ENCODE measurements around the gene RRP36. TPM values are rescaled to one million over a fixed set of nuclear protein-coding genes. Genes with fewer than 3 reads are reported as not detected.

Gene RRP36
- total and polyA plus RNA-seq, 9 of the 15 experiments (the other 6 are each of a cell fraction or from before 2014, with no cell fraction given), result 27.6 to 150 (median 114) TPM

DNA sequence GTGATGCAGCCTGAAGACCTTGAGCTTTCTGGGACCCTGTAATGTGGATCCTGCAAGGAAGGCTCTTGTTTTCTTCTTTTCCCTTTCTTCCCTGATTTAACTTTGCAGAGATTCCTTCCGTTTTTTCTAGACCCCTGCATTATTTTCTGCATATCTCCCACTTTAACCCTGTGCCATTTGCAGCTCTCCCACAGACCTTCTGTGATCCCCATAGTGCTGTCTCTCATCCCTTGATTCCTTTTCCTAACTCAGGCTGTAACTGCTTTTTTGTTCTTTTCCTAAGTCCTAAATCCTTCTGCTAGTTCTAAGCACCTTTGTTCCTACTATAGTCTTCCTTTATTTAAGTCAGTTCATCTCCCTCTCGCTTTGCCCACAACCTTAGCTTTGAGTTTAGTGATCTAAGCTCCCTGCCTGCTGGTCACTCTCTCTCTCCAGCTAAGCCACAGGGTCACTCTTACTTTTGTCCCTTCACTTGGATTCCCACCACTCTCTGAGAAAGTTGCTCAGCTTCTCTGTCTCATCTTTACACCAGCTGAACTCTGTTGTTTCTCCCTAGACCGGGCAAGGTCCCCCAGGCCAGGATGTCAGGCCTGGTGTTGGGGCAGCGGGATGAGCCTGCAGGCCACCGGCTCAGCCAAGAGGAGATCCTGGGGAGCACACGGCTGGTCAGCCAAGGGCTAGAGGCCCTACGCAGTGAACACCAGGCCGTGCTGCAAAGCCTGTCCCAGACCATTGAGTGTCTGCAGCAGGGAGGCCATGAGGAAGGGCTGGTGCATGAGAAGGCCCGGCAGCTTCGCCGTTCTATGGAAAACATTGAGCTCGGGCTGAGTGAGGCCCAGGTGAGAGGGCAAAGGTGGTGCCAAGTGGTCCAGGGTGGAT is 39.6 kb downstream of the RRP36 start:
- peaks cover 21% of the 10 kb centered on the region for H3K79me2 ChIP-seq (ENCODE audit: control insufficient read depth, insufficient read depth, low read length)
- ChIA-PET POLR2A (interaction anchor here (0.6 to 1.0 kb wide), 6 partner anchors 10 to 161 kb away, joined by 3 to 5 read pairs (median 4); partner anchors contain the start of gene PTK7), CTCF (ENCODE audit: low intra/inter-chr PET ratio) (no interaction called here)
- H3K4me2 ChIP-seq (ENCODE audit: insufficient read depth, low read length), result peak overlapping the region; percentile 96
- no peak overlapping the region for H3K4me3 ChIP-seq
- DNase-seq (ENCODE audit: extremely low read depth in 1 of 4, low spot score in 3 of 4) (no peak), ATAC-seq (no peak), FAIRE-seq (no peak)
- 55% methylated on average over 12 of the region's 12 CpGs for WGBS (ENCODE audit: insufficient coverage, low coverage, missing lambda C conversion rate)
- no peaks in the 10 kb centered on the region for H3K27me3 ChIP-seq (ENCODE audit: control insufficient read depth in 2 of 2, insufficient read depth in 2 of 2, low read length in 2 of 2)
- TF ChIP-seq NR4A1 (CRISPR knock-in tag; IDR thresholded peaks at IDR 0.05) (no peak), NR4A1 (tag; IDR thresholded peaks at IDR 0.05) (no peak), MYNN (IDR thresholded peaks at IDR 0.05) (no peak), MYNN (CRISPR knock-in tag; IDR thresholded peaks at IDR 0.05) (0 out of 2 replicates have a peak, but pooled peaks have one; percentile 49)
- H4K20me1 ChIP-seq (replicated peaks; ENCODE audit: control insufficient read depth, insufficient read depth, low read length), result no peaks in the 10 kb centered on the region
- in situ Hi-C loops (cut with MboI) (no loop called here), intact Hi-C loops (cut with micrococcal nuclease) (no loop called here)
- H3K36me3 ChIP-seq (ENCODE audit: control insufficient read depth, insufficient read depth, low read length), result peaks cover 27% of the 10 kb centered on the region
- H3K9me1 ChIP-seq (ENCODE audit: control insufficient read depth, insufficient read depth, low read length), result no peaks in the 10 kb centered on the region
- 0 out of 2 replicates have a peak overlapping the region, but pooled peaks have one; percentile 98 for H2AFZ ChIP-seq (ENCODE audit: low read depth, low read length)
- H3K27ac ChIP-seq (ENCODE audit: extremely low read depth, low read depth, low read length), result no peak overlapping the region; the same call in 2 of the 3 replicates
- peaks cover 15 to 17% of the 10 kb centered on the region in 2 experiments for H3K4me1 ChIP-seq (replicated peaks in 1 of 2; ENCODE audit: control insufficient read depth in 2 of 2, insufficient read depth in 2 of 2, low read length in 2 of 2)
- peak overlapping the region in 1 of 2 experiments; percentile 81; a peak in 2 of 4 replicates for H3K9ac ChIP-seq (ENCODE audit: insufficient read depth in 1 of 2, low read depth in 2 of 2, low read length in 2 of 2)
- BruUV-seq (replicated peaks), result TSS peak; percentile 66
- no peaks in the 10 kb centered on the region for H3K9me3 ChIP-seq (replicated peaks; ENCODE audit: control insufficient read depth, insufficient read depth, low read depth, low read length)

DNA sequence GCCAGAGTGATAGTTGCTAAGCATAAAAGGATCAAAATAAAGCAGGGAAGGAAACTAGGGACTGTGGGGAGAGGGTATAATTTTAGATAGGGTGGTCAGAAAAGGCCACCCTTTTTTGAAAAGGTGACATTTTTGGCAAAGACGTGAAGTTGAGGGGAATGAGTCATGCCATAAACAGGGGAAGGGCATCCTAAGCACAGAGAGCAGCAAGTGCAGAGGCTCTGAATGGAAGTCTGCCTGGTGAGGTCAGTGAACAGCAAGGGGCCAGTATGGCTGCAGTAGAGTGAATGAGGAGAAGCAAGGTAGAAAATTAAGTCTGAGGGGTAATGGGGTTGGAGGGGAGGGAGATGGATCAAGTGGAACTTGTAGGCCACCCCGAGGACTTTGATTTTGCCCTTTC is 40.4 kb downstream of the RRP36 start:
- WGBS (ENCODE audit: insufficient coverage, low coverage, missing lambda C conversion rate), result 13% methylated on average over 2 of the region's 2 CpGs
- FAIRE-seq (no peak), ATAC-seq (no peak), DNase-seq (ENCODE audit: extremely low read depth in 1 of 4, low spot score in 3 of 4) (no peak)
- H2AFZ ChIP-seq (ENCODE audit: low read depth, low read length), result no peak overlapping the region
- intact Hi-C loops (cut with micrococcal nuclease) (no loop called here), in situ Hi-C loops (cut with MboI) (no loop called here)
- no peaks in the 10 kb centered on the region for H4K20me1 ChIP-seq (replicated peaks; ENCODE audit: control insufficient read depth, insufficient read depth, low read length)
- no peak overlapping the region for H3K9ac ChIP-seq (ENCODE audit: insufficient read depth in 1 of 2, low read depth in 2 of 2, low read length in 2 of 2)
- ChIA-PET CTCF (ENCODE audit: low intra/inter-chr PET ratio) (no interaction called here), POLR2A (interaction anchor here (1.0 kb wide), 1 partner anchor 11 kb away, joined by 4 read pairs; no protein-coding TSS in a partner anchor)
- no peak overlapping the region for H3K27ac ChIP-seq (ENCODE audit: extremely low read depth, low read depth, low read length)
- no peak overlapping the region for H3K4me3 ChIP-seq
- BruUV-seq (replicated peaks), result no TSS peak
- no peaks in the 10 kb centered on the region for H3K9me1 ChIP-seq (ENCODE audit: control insufficient read depth, insufficient read depth, low read length)
- no peaks in the 10 kb centered on the region for H3K27me3 ChIP-seq (ENCODE audit: control insufficient read depth in 2 of 2, insufficient read depth in 2 of 2, low read length in 2 of 2)
- peaks cover 20% of the 10 kb centered on the region for H3K36me3 ChIP-seq (ENCODE audit: control insufficient read depth, insufficient read depth, low read length)
- H3K4me1 ChIP-seq (replicated peaks in 1 of 2; ENCODE audit: control insufficient read depth in 2 of 2, insufficient read depth in 2 of 2, low read length in 2 of 2), result peaks cover 15 to 17% of the 10 kb centered on the region in 2 experiments
- H3K79me2 ChIP-seq (ENCODE audit: control insufficient read depth, insufficient read depth, low read length), result peaks cover 21% of the 10 kb centered on the region
- H3K4me2 ChIP-seq (ENCODE audit: insufficient read depth, low read length), result no peak overlapping the region
- H3K9me3 ChIP-seq (replicated peaks; ENCODE audit: control insufficient read depth, insufficient read depth, low read depth, low read length), result no peaks in the 10 kb centered on the region
- TF ChIP-seq GATA2 (CRISPR knock-in tag; IDR thresholded peaks at IDR 0.05) (no peak), ZC3H8 (IDR thresholded peaks at IDR 0.05) (no peak), CSDE1 (IDR thresholded peaks at IDR 0.05) (no peak), TFAM (CRISPR knock-in tag; conservative IDR thresholded peaks at IDR 0.05) (no peak), ZNF232 (CRISPR knock-in tag; IDR thresholded peaks at IDR 0.05) (no peak), HNRNPH1 (optimal IDR thresholded peaks at IDR 0.05; ENCODE audit: low read depth, low read length) (no peak), CAMTA2 (CRISPR knock-in tag; conservative IDR thresholded peaks at IDR 0.05) (no peak)

Data from K562 (cell line).